Panc1 (cell line): Measurements from ENCODE around the gene ARHGEF17.

Source experiments
- CTCF ChIP-seq: fragments of 450-650 bp; IDR thresholded peaks from 2 replicates; pipeline ENCODE4 v1.5.1; 2017; ENCODE audit warnings: mild to moderate bottlenecking
- POLR2AphosphoS5 ChIP-seq: IDR thresholded peaks from 2 replicates; pipeline ENCODE4 v1.6.1; 2012; ENCODE audit warnings: mild to moderate bottlenecking, low read depth, low read length, moderate library complexity
- SIN3A ChIP-seq: IDR thresholded peaks from 2 replicates; pipeline ENCODE4 v1.6.1; 2012; ENCODE audit warnings: low read depth, mild to moderate bottlenecking, low read length, moderate library complexity, borderline replicate concordance; ENCODE audit not compliant: insufficient read depth

- TF ChIP-seq CTCF (no peak), SIN3A (no peak), POLR2AphosphoS5 (no peak)
These were observed 88.9 kb downstream of the ARHGEF17 start for GRCh38 chr11:73396985-73397384.
